DOHH2 (cell line): ENCODE results near the gene PMIS2.

Experiments
- EZH2phosphoT487 ChIP-seq: fragments of 200-600 bp; sonication (generic); IDR thresholded peaks from 2 replicates; pipeline ENCODE4 v1.6.1; 2017; ENCODE audit warnings: borderline replicate concordance, mild to moderate bottlenecking, antibody characterized with exemption, low read length, moderate library complexity, mixed read lengths
- TF ChIP-seq, protein P1 (sequence below): fragments of 200-600 bp; sonication (generic); IDR thresholded peaks from one replicate; pipeline ENCODE4 v1.5.1; 2014; ENCODE audit warnings: antibody characterized with exemption, mild to moderate bottlenecking, low read depth, low read length; ENCODE audit not compliant: poor library complexity, severe bottlenecking

GRCh38 chr19:35563207-35563829 lies 22.7 kb upstream of the PMIS2 start, which contains the start of gene ATP4A:
- TF ChIP-seq, protein P1, sequence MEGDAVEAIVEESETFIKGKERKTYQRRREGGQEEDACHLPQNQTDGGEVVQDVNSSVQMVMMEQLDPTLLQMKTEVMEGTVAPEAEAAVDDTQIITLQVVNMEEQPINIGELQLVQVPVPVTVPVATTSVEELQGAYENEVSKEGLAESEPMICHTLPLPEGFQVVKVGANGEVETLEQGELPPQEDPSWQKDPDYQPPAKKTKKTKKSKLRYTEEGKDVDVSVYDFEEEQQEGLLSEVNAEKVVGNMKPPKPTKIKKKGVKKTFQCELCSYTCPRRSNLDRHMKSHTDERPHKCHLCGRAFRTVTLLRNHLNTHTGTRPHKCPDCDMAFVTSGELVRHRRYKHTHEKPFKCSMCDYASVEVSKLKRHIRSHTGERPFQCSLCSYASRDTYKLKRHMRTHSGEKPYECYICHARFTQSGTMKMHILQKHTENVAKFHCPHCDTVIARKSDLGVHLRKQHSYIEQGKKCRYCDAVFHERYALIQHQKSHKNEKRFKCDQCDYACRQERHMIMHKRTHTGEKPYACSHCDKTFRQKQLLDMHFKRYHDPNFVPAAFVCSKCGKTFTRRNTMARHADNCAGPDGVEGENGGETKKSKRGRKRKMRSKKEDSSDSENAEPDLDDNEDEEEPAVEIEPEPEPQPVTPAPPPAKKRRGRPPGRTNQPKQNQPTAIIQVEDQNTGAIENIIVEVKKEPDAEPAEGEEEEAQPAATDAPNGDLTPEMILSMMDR, result no peak
- no peak for TF ChIP-seq EZH2phosphoT487
